Kasumi-1 (cell line): ENCODE measurements around the gene PTN.
"Not testable (repeated sequence)": the region's sequence is repeated elsewhere in the genome, so short reads cannot be mapped to it uniquely, and the experiment has no call there.

ENCODE experiments used
- DNase-seq, 2 experiments: peaks; one replicate each; lab custom pipeline; 2025; lab: John Stamatoyannopoulos, UW

Gene PTN

DNA sequence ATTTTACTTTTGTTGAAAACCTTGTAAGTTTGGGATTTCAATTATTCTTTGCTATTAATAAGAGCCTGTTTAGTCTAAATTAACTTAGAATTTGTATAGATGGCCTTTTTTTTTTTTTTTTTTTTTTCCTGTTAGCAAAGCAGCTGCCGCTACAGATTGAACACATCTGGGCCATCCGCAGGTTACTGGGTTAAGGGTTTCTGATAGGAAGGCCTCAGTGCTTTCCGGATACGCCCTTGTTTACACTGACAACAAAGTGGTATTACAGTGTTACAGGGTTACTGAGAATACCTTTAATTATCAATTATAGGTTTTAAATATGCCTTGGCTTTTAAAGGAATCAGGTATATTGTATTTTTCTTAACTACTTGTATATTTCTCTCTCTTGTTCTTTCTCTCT is 76.8 kb downstream of the PTN start:
- no peak for DNase-seq

GRCh38 chr7:137265480-137265879 is 78.1 kb downstream of the PTN start:
- DNase-seq = not testable (repeated sequence)

DNA sequence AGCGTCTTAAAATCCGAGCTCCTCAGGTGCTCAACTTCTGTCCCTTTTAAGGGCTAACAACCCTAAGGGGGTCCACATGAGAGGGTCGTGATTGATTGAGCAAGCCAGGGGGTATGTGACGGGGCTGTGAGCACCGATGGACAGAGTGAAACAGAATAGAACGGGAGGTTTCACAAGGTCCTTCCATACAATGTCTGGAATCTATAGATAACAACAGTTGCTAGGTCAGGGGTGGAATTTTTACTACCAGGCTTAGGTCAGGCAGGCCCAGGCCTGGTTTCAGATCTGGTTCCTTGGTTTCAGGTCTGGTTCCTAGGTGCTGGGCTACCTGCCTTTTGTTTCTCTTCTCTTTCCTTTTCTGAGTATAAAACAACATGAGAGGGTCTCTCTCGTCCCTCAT is 80.9 kb downstream of the PTN start:
- no peak for DNase-seq

- no peak for DNase-seq
These were observed 85.0 kb downstream of the PTN start for GRCh38 chr7:137258552-137258951.

DNA sequence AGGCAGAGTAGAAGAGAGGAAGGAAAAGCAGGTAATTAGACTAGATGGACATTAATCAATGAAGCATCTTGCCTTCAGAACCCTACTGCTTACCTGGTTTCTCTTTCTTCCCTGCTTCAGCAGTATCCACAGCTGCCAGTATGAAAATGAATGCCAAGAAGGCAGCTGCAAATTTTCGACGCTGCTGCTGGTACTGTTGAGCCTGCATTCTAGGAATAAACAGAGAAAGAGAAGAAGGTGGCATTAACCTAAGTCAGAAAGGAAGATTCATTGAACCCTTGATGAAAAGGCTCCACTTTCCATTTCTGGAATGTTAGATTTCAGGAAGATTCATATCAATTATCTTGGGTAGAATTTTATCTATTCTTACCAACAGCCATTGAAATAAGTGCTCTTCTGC is 88.8 kb downstream of the PTN start:
- no peak for DNase-seq

GRCh38 chr7:137245890-137246289 is 97.6 kb downstream of the PTN start:
- DNase-seq = no peak

GRCh38 chr7:137245186-137245585 is 98.3 kb downstream of the PTN start:
- no peak for DNase-seq

GRCh38 chr7:137243741-137244140 is 99.8 kb downstream of the PTN start:
- DNase-seq = no peak

DNA sequence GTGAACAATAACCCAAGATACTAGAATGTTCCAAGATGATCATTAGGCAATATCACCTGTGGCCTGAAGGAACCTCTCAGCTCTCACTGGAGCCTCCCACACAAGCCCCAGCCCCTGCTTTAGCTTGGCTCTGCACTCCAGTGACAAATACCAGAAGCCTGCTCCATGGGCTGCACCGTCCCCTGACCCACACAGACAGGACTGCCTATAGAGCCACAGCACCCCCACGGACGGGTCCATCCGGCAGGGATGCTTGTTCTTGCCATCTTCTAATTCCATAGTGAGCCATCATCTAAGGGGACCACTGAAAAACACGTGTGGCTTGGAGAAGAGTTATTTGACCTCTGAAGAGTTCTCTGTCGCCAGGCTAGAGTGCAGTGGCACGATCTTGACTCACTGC is 100.9 kb downstream of the PTN start:
- DNase-seq = no peak

DNA sequence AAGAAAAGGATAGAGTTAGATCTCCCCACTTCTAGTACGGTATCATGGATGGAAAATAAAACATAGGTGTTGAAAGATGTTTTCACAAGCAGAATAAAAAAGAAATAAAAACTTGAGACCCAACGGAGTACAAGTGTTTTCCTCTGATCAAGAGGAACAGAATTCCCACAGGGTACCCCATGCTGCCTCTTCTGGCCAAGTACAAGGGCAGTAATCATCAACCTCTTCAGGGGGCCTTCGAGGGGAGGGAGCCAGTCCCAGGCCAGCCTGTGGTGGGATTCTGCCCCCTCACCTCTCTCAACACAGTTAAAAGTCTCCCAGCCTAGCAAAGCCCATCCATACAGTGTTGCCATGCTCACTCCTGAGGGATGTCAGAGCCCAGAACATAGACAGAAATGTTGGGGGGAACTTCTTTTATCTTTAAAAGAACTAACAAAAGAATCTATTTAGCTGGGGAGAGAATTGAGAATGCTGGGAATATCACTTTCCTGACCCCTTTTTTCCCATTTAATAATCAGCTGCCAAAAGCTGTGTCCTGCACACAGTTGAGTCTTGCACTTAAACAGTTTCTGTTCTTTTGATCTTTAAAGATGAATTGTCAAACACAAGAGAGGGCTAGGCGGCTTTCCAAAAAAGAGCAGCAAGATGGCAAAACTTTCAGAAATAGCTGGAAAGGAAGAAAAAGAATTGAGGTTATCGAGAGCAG is 101.7 kb downstream of the PTN start:
- no peak for DNase-seq

DNA sequence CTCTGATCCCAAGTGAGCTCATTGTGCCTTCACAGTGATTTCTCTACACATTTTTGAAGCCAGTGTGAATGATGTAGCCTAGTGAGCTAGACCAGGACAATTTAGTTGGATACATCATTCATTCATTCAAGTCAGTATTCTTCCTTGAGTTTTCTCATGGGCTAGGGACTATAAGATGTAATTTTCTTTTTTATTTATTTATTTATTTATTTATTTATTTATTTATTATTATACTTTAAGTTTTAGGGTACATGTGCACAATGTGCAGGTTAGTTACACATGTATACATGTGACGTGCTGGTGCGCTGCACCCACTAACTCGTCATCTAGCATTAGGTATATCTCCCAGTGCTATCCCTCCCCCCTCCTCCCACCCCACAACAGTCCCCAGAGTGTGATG is 104.3 kb downstream of the PTN start:
- not testable (repeated sequence) for DNase-seq

DNA sequence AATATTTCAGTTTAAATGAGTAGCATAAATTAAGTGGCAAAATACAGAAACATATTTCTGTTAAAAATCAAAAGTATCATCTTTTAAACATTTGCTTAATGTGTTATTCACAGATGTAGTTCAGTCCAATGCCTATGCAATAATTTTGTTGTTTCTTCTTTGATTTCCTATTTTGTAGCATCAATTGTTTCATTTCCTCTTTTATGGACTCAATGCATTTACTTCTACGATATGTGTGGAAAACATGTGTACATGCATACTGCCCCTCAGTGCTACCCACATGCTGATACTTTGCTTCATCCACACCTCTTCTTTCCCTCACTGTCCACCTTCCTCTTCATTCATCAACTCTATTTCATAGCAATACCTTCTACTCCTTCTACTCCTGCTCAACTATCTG is 108.1 kb downstream of the PTN start:
- no peak for DNase-seq

GRCh38 chr7:137231167-137231566 is 112.4 kb downstream of the PTN start:
- no peak for DNase-seq

GRCh38 chr7:137221467-137221866 is 122.1 kb downstream of the PTN start:
- no peak for DNase-seq

GRCh38 chr7:137213744-137214143 is 129.8 kb downstream of the PTN start:
- DNase-seq = no peak

DNA sequence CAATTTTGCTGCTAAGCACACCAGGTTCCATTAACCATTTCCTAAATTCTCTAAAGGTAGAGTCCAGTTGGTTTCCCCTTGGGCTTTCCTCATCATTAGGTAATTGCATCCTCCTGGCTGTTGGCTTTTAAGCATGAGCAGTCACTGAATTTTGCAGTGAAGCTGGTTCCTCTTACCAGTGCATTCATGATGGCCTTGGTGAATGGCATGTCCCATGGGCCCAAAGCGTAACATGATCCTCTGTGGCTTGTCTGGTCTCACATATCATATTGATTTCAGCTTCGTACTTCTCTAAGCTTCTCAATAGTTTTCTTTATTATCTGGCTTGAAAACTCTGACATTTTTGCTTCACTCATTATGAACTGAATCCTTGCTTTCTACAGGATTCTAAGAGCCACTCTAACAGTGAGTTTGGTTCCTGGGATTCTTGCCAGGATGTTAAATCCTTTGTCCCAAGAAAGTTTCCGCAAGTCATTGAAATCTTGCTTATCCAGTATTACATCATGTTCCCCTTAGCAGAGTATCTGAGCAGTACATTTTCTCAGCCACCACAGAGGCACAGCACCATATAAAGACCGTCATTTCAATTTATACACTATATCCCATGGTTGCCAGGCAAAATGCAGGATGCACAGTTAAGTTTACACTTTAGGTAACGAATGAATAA is 134.2 kb downstream of the PTN start:
- no peak for DNase-seq

DNA sequence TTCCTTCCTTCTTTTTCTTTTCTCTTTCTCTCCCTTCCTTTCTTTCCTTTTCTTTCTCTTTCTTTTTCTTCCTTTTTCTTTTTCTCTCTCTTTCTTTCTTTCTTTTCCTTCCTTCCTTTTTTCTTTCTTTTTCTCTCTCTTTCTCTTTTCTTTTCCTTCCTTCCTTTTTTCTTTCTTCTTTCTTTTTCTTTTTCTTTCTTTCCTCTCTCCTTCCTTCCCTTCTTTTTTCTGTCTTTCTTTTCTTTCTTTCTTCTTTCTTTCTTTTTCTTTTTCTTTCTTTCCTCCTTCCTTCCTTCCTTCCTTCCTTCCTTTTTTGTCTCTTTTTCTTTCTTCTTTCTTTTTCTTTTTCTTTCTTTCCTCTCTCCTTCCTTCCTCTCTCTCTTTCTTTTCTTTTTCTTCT is 136.8 kb downstream of the PTN start:
- no peak for DNase-seq

- no peak for DNase-seq
These were observed 139.3 kb downstream of the PTN start for GRCh38 chr7:137204246-137204645.

GRCh38 chr7:137203351-137203750 is 140.2 kb downstream of the PTN start:
- no peak for DNase-seq

GRCh38 chr7:137196648-137197047 is 146.9 kb downstream of the PTN start:
- no peak for DNase-seq

- no peak for DNase-seq
These were observed 147.5 kb downstream of the PTN start for GRCh38 chr7:137195996-137196395.

DNA sequence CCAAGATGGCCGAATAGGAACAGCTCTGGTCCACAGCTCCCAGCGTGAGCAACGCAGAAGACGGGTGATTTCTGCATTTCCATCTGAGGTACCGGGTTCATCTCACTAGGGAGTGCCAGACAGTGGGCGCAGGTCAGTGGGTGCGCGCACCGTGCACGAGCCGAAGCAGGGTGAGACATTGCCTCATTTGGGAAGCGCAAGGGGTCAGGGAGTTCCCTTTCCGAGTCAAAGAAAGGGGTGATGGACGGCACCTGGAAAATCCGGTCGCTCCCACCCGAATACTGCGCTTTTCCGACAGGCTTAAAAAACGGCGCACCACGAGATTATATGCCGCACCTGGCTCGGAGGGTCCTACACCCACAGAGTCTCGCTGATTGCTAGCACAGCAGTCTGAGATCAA is 161.9 kb downstream of the PTN start:
- DNase-seq = not testable (repeated sequence)
